Naive B cell (primary cell): ENCODE measurements around the gene TEX2. TPM values are rescaled to one million over a fixed set of nuclear protein-coding genes. Genes with fewer than 3 reads are reported as not detected.

Source experiments
- ATAC-seq, 2 donors: fragments of 150-1000 bp; cut with Tn5 transposase; 2 replicates each; pipeline ENCODE4 v1.10.0; 2021; ENCODE audit warnings: low read depth in 2 of 2, mild to moderate bottlenecking in 2 of 2, moderate library complexity in 2 of 2
- DNase-seq: peaks from one replicate; pipeline ENCODE4 v3.0.0; 2022
- H3K27ac Mint-ChIP-seq, 6 donors: one replicate each; pipeline ENCODE4 v1.8.0; 2020 to 2022; ENCODE audit warnings: mild to moderate bottlenecking in 6 of 6, mixed read lengths in 6 of 6, moderate library complexity in 5 of 6, inconsistent platforms in 2 of 6
- H3K27me3 Mint-ChIP-seq, 3 donors: one replicate each; pipeline ENCODE4 v1.8.0; 2021 to 2022; ENCODE audit warnings: mixed read lengths in 3 of 3, mild to moderate bottlenecking in 1 of 3
- H3K36me3 Mint-ChIP-seq, 2 donors: one replicate each; pipeline ENCODE4 v1.8.0; 2020 to 2022; ENCODE audit warnings: mixed read lengths in 2 of 2, inconsistent platforms in 1 of 2, mild to moderate bottlenecking in 1 of 2
- H3K4me1 Mint-ChIP-seq, 3 donors: one replicate each; pipeline ENCODE4 v1.8.0; 2020 to 2022; ENCODE audit warnings: mixed read lengths in 3 of 3, inconsistent platforms in 1 of 3, mild to moderate bottlenecking in 1 of 3, moderate library complexity in 1 of 3
- H3K4me3 Mint-ChIP-seq, 8 donors: one replicate each; pipeline ENCODE4 v1.8.0; 2020 to 2022; ENCODE audit warnings: mild to moderate bottlenecking in 8 of 8, mixed read lengths in 8 of 8, moderate library complexity in 8 of 8, inconsistent platforms in 2 of 8
- H3K9me3 Mint-ChIP-seq, 7 donors: one replicate each; pipeline ENCODE4 v1.8.0; 2020 to 2022; ENCODE audit warnings: mixed read lengths in 7 of 7, mild to moderate bottlenecking in 5 of 7, inconsistent platforms in 2 of 7, moderate library complexity in 1 of 7
- polyA plus RNA-seq, 6 donors: library from polyadenylated mRNA; unstranded; fragments of 300-500 nt; fragmentation: Illumina TruSeq; gene quantifications; one replicate each; pipeline ENCODE4 v1.2.3, GENCODE V29; 2021; ENCODE audit warnings: low read depth in 6 of 6

Gene TEX2
- polyA plus RNA-seq, 6 donors from 2014 or later = 1.1 to 5.2 (median 3.8) TPM

GRCh38 chr17:64158831-64159590 is 104.0 kb downstream of the TEX2 start:
- Mint-ChIP-seq H3K4me1 (no peaks in the 10 kb centered on the region), H3K4me3 (no peak overlapping the region), H3K27ac (no peak overlapping the region), H3K36me3 (no peaks in the 10 kb centered on the region), H3K27me3 (no peaks in the 10 kb centered on the region), H3K9me3 (no peaks in the 10 kb centered on the region)
- ATAC-seq (no peak), DNase-seq (no peak)

GRCh38 chr17:64158406-64158805 is 104.7 kb downstream of the TEX2 start:
- Mint-ChIP-seq H3K4me3 (no peak overlapping the region), H3K4me1 (no peaks in the 10 kb centered on the region), H3K9me3 (no peaks in the 10 kb centered on the region), H3K36me3 (no peaks in the 10 kb centered on the region), H3K27me3 (no peaks in the 10 kb centered on the region), H3K27ac (no peak overlapping the region)
- DNase-seq = no peak
- ATAC-seq = no peak

- ATAC-seq = no peak
- Mint-ChIP-seq H3K27ac (no peak overlapping the region), H3K4me1 (no peaks in the 10 kb centered on the region), H3K4me3 (no peak overlapping the region), H3K27me3 (no peaks in the 10 kb centered on the region), H3K36me3 (no peaks in the 10 kb centered on the region), H3K9me3 (no peaks in the 10 kb centered on the region)
- DNase-seq = no peak
Observed at GRCh38 chr17:64157669-64158180, 105.3 kb downstream of the TEX2 start.

DNA sequence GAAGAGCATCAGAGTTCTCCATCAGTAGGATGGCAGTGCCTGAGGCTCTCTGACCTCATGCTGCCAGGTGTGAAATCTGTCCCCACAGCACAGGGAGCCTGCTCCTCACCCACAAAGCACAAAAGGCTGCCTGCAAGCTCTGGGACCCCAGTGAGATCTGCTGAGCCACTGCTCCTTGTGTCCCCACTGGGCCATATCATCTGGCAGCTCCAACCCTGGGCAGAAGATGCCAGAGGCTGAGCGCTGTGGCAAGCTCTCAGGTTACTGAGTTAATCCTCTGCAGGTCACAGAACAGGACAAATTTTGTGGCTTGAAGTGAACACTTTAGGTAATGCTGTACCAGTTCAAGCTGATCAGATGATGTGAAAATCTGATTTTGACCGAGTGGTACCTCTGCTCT is 106.4 kb downstream of the TEX2 start:
- H3K36me3 Mint-ChIP-seq = no peaks in the 10 kb centered on the region
- no peaks in the 10 kb centered on the region for H3K27me3 Mint-ChIP-seq
- no peaks in the 10 kb centered on the region for H3K9me3 Mint-ChIP-seq
- H3K4me1 Mint-ChIP-seq = no peaks in the 10 kb centered on the region
- no peak for DNase-seq
- ATAC-seq = no peak
- H3K27ac Mint-ChIP-seq = no peak overlapping the region
- H3K4me3 Mint-ChIP-seq = no peak overlapping the region

- DNase-seq (no peak), ATAC-seq (no peak)
- Mint-ChIP-seq H3K27me3 (no peaks in the 10 kb centered on the region), H3K4me3 (no peak overlapping the region), H3K9me3 (no peaks in the 10 kb centered on the region), H3K27ac (no peak overlapping the region), H3K4me1 (no peaks in the 10 kb centered on the region), H3K36me3 (no peaks in the 10 kb centered on the region)
Observed at GRCh38 chr17:64155751-64156544, 107.1 kb downstream of the TEX2 start.

- no peaks in the 10 kb centered on the region for H3K9me3 Mint-ChIP-seq
- DNase-seq (no peak), ATAC-seq (no peak)
- no peaks in the 10 kb centered on the region for H3K27me3 Mint-ChIP-seq
- peak overlapping the region in 1 of 6 donors; percentile 32 for H3K27ac Mint-ChIP-seq
- H3K4me3 Mint-ChIP-seq = no peak overlapping the region
- H3K36me3 Mint-ChIP-seq = no peaks in the 10 kb centered on the region
- H3K4me1 Mint-ChIP-seq = no peaks in the 10 kb centered on the region
Observed at GRCh38 chr17:64155129-64155528, 107.9 kb downstream of the TEX2 start.

DNA sequence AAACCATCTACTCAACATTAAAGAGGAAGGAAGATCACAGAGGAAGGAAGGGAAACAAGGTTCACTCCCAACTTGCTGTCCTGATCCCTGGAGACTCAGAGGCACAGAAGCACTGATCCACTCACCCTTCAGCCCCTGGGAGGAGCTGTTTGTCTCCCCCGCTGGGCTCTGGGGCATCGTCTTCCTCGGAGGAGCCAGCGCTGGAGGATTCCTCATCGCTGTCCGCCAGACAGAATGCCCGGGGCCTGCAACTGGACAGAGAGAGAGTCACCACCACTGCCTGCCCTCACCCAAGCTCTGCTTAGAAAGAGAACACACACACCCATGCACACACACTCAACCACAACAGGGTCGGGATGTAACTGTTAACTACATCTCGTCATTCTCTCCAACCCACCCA is 108.3 kb downstream of the TEX2 start:
- ATAC-seq (no peak), DNase-seq (no peak)
- no peak overlapping the region for H3K4me3 Mint-ChIP-seq
- H3K36me3 Mint-ChIP-seq = no peaks in the 10 kb centered on the region
- H3K27ac Mint-ChIP-seq = no peak overlapping the region
- no peaks in the 10 kb centered on the region for H3K9me3 Mint-ChIP-seq
- H3K4me1 Mint-ChIP-seq = no peaks in the 10 kb centered on the region
- no peaks in the 10 kb centered on the region for H3K27me3 Mint-ChIP-seq

- no peak overlapping the region for H3K4me3 Mint-ChIP-seq
- H3K4me1 Mint-ChIP-seq = no peaks in the 10 kb centered on the region
- no peaks in the 10 kb centered on the region for H3K36me3 Mint-ChIP-seq
- no peaks in the 10 kb centered on the region for H3K27me3 Mint-ChIP-seq
- H3K9me3 Mint-ChIP-seq = no peaks in the 10 kb centered on the region
- H3K27ac Mint-ChIP-seq = no peak overlapping the region
- ATAC-seq = no peak
- no peak for DNase-seq
Observed at GRCh38 chr17:64154313-64154695, 108.8 kb downstream of the TEX2 start.

GRCh38 chr17:64153565-64154312 is 109.3 kb downstream of the TEX2 start:
- Mint-ChIP-seq H3K36me3 (no peaks in the 10 kb centered on the region), H3K4me1 (peaks cover 0 to 1% (median under 1%) of the 10 kb centered on the region in 3 donors), H3K9me3 (no peaks in the 10 kb centered on the region), H3K27me3 (no peaks in the 10 kb centered on the region), H3K27ac (no peak overlapping the region), H3K4me3 (no peak overlapping the region)
- DNase-seq (no peak), ATAC-seq (no peak)

DNA sequence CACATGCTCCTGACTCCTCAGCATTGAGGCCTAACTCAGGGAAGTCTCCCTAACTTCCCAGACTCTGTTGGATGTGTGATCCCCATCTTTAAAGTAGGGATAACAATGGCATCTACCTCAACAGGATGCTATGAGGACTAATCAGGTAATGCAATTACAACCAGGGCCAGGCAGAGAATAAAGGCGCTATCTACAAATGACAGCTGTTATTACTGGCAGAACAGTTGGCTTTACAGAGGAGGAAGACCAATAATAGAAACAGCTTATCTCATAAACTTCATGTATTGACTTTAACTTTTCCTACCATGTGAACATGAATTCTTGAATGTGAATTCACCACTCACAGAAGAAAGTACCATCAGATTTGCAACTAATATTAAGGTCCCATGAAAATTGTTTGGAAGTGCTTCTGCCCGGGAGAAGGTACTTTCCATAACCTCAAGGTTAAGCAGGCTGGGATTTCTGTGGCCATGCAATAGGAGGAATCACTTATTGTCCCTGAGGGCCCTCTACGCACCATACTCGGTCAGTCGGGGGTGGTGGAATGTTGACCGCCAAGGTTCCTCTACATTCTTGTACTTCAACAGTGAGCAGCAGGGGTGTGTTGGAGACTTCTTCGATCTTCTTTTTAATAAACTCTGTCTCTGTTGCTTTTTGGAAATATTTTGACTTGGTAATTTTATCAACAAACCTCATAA is 110.5 kb downstream of the TEX2 start:
- DNase-seq = no peak
- no peak overlapping the region for H3K4me3 Mint-ChIP-seq
- H3K4me1 Mint-ChIP-seq = peaks cover 4 to 10% (median 10%) of the 10 kb centered on the region in 3 donors
- no peaks in the 10 kb centered on the region for H3K36me3 Mint-ChIP-seq
- H3K27ac Mint-ChIP-seq = no peak overlapping the region
- H3K9me3 Mint-ChIP-seq = no peaks in the 10 kb centered on the region
- ATAC-seq = no peak
- H3K27me3 Mint-ChIP-seq = no peaks in the 10 kb centered on the region

DNA sequence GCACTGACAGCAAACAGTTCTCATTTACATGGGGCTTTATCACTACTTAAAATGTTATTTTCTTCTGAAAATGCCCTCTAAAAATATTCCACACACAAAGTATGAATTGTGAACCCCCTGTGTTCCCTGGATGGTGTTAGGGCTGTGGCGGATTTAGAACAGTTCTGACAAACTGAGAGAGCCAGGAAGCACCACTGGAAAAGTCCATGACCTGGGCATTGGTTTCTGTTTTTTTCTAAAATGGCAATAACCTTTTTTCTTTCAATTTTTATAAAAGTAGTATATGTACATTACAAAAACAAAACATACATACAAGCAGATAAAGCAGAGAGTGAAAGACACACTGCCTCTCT is 112.1 kb downstream of the TEX2 start:
- peaks cover 11 to 20% (median 18%) of the 10 kb centered on the region in 3 donors for H3K4me1 Mint-ChIP-seq
- no peak overlapping the region for H3K27ac Mint-ChIP-seq
- no peak overlapping the region for H3K4me3 Mint-ChIP-seq
- no peaks in the 10 kb centered on the region for H3K9me3 Mint-ChIP-seq
- no peak for ATAC-seq
- DNase-seq = no peak
- no peaks in the 10 kb centered on the region for H3K36me3 Mint-ChIP-seq
- H3K27me3 Mint-ChIP-seq = no peaks in the 10 kb centered on the region

DNA sequence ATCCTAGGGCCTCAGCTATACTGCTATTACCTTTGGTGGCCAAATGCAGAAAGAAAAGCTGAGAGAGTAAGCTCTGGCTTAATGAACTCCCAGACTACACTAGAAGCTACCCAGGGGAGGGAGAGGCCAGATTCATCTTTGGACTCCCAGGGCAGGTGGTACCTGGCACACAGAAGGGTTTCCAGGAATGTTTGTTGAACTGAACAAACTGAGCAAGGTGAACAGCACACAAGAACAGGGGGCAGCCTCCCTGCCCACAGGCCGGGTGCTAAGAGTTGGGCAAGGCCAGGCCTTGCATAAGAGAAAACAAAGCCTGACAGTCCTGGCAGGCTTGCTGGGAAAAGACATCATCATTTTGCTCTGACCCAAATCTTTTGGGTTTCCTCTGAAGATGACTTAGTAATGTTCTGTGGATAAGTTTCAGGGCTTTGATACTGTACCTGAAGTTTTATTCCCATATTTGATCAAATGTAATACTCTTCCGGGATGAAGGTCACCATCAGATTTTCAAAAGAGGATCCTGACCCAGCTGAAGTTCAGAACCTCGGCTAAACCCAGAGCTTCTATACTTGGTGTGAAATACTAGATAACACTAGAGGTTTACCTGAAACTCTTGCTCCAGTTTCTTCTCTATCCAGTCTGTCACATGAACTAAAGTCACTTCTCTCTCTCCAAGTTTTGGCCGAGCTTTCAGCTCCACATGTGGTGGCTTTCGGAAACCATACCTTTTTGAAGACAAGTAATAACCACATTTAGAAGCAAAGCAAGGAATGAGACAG is 112.6 kb downstream of the TEX2 start:
- no peak for DNase-seq
- ATAC-seq = no peak
- Mint-ChIP-seq H3K36me3 (no peaks in the 10 kb centered on the region), H3K9me3 (no peaks in the 10 kb centered on the region), H3K4me1 (peaks cover 11 to 20% (median 18%) of the 10 kb centered on the region in 3 donors), H3K27me3 (no peaks in the 10 kb centered on the region), H3K4me3 (peak overlapping the region in 1 of 8 donors; percentile 20), H3K27ac (no peak overlapping the region)

- no peaks in the 10 kb centered on the region for H3K9me3 Mint-ChIP-seq
- ATAC-seq = no peak
- H3K27me3 Mint-ChIP-seq = no peaks in the 10 kb centered on the region
- H3K4me3 Mint-ChIP-seq = peak overlapping the region in 1 of 8 donors; percentile 31
- no peak overlapping the region for H3K27ac Mint-ChIP-seq
- DNase-seq = no peak
- H3K36me3 Mint-ChIP-seq = no peaks in the 10 kb centered on the region
- H3K4me1 Mint-ChIP-seq = peaks cover 11 to 26% (median 23%) of the 10 kb centered on the region in 3 donors
Observed at GRCh38 chr17:64149196-64149595, 113.9 kb downstream of the TEX2 start.
